T1000 (cell line): ENCODE data around the gene EPHB4.
"Not testable (repeated sequence)": the region's sequence is repeated elsewhere in the genome, so short reads cannot be mapped to it uniquely, and the experiment has no call there.

Source experiments
- DNase-seq: peaks from one replicate; lab custom pipeline; 2025; ENCODE audit warnings: mixed read lengths; lab: John Stamatoyannopoulos, UW

The EPHB4 gene

DNA sequence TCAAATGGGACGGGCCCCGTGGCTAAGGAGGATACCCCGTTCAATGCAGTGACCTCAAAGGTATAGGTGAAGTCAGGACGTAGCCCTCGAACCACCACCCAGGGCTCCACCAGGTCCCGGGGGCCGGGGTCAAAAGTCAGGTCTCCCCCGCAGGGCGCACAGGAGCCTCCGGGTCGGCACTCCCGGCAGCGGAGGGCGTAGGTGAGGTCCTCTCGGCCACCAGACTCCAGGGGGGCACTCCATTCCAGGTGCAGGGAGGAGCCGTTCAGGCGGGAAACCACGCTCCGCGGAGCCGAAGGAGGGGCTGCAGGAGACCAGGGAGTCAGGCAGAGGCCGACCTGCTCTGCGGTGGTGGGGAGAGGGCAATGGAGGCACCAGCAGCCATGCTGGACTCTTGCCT, 7.7 kb downstream of the EPHB4 start:
- no peak for DNase-seq

GRCh38 chr7:100818825-100819224, 8.5 kb downstream of the EPHB4 start:
- no peak for DNase-seq

GRCh38 chr7:100818366-100818765, 9.0 kb downstream of the EPHB4 start:
- no peak for DNase-seq

- DNase-seq = no peak
These were observed 10.2 kb downstream of the EPHB4 start for GRCh38 chr7:100817097-100817496.

DNA sequence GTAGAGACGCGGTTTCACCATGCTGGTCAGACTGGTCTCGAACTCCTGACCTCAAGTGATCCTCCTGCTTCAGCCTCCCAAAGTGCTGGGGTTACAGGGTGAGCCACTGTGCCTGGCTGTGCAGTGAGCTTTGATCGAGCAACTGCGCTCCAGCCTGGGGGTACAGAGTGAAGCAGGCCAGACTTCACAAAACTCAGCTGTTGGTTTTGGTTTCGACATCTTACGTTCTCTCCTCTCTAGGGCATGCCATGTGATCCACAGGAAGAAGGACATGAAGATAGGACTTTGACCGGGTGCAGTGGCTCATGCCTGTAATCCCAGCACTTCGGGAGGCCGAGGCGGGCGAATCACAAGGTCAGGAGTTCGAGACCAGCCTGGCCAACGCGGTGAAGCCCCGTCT, 10.8 kb downstream of the EPHB4 start:
- not testable (repeated sequence) for DNase-seq

DNA sequence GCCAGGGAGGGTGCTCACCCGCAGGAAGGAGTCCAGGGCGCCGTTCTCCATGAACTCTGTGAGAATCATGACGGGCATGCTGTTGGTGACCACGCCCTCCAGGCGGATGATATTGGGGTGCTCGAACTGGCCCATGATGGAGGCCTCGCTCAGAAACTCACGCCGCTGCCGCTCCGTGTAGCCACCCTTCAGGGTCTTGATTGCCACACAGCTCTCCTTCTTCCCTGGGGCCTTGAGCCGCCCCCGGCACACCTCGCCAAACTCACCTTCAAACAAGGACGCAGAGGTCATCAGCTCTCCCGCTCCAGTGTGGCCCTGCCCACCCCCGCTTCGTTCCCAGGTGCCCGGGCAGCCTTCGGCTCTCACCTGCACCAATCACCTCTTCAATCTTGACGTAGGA, 14.6 kb downstream of the EPHB4 start:
- DNase-seq = no peak

DNA sequence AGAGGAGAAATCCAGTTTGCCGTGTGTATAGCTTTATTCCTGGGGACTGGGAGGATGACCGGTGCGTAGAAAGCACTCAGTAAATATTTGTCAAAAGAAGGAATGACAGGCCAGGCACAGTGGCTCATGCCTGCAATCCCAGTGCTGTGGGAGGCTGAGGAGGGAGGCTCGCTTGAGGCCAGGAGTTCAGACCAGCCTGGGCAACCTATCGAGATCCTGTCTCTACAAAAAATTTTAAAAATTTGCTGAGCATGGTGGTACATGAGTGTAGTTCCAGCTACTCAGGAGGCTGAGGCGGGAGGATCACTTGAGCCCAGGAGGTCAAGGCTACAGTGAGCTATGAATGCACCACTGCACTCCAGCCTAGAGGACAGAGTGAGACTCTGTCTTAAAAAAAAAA, 15.8 kb downstream of the EPHB4 start:
- DNase-seq = no peak

DNA sequence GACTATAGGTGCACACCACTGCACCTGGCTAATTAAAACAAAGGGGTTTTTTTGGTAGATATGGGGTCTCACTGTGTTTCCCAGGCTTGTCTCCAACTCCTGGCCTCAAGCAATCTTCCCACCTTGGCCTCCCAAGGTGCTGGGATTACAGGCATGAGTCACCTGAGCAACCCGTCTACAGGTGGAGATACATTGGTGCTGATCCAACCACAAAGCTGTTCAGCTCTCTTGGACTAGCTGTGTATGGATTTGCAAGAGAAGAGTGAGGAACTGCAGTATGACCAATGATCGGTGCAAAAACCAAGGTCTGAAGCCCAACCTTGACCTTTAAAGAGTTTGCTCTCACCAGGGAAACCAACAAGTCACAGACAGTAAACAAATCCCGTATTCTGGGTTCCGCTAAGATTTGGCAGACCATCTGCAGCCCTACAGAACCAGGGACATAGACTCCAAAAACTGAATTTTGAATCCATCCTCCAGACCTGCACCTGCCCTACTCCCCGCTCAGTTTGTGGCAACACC, 18.9 kb downstream of the EPHB4 start:
- no peak for DNase-seq

DNA sequence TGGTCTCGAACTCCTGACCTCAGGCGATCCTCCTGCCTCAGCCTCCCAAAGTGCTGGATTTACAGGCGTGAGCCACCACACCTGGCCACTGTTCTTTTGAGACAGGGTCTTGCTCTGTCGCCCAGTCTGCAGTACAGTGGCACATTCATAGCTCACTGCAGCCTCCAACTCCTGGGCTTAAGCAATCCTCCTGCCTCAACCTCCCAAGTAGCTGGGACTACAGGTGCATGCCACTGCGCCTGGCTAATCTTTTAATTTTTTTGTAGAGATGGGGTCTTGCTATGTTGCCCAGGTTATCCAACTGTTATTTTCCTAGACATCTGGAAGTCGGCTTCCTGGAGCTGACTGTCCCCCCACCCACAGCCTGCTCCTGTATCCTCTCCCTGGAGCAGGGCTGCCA, 20.4 kb downstream of the EPHB4 start:
- not testable (repeated sequence) for DNase-seq

DNA sequence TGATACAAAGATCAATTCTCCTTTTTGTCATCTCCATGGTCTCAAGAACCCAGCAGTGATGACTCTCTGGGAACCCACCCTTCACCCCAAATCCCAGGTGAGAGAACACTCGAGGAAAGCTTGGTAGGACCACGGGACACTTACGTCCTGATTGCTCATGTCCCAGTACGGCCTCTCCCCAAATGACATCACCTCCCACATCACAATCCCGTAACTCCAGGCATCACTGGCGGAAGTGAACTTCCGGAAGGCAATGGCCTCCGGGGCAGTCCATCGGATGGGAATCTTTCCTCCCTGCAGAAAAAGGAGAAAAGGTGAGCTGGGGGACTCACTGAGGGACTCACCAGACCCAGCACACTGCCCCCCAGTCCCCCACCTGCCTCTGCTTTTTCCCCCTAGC, 21.0 kb downstream of the EPHB4 start:
- no peak for DNase-seq

DNA sequence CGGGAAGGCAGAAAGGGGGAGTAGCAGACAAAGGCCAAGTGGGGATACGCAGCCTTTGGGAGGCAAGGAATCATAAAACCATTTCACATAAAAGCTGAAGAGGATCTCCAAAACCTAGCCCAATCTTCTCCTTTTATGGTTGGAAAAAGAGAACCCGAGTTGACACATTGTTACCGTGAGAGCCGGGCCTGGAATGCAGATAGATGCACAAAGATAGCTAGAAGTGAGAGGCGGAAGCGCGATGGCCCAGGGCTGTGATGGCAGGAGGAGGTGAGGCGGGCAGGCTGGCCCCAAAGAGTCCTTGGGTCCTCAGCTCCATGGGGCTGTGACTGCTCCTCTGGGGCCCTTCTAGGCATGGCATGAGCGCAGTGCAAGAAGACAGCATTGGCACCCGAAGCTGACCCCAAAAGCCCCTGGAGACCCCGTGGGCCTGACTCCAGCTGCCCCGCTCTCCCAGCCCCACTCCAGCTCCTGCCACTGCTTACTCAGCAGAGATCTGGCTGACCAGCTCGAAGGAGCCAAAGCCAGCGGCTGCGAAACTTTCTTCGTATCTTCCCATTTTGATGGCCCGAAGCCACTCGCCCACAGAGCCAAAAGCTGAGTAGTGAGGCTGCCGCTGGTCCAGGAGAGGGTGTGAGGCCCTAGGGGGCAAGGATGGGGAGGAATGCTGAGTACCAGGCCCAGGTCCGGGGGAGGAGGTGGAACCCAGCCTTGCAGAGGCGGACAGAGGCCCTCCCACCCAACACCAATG, 22.5 kb downstream of the EPHB4 start:
- DNase-seq = no peak

- DNase-seq = peak; percentile 24
These were observed 23.7 kb downstream of the EPHB4 start for GRCh38 chr7:100803398-100804161.

- DNase-seq = no peak
These were observed 24.4 kb downstream of the EPHB4 start for GRCh38 chr7:100802951-100803350.

DNA sequence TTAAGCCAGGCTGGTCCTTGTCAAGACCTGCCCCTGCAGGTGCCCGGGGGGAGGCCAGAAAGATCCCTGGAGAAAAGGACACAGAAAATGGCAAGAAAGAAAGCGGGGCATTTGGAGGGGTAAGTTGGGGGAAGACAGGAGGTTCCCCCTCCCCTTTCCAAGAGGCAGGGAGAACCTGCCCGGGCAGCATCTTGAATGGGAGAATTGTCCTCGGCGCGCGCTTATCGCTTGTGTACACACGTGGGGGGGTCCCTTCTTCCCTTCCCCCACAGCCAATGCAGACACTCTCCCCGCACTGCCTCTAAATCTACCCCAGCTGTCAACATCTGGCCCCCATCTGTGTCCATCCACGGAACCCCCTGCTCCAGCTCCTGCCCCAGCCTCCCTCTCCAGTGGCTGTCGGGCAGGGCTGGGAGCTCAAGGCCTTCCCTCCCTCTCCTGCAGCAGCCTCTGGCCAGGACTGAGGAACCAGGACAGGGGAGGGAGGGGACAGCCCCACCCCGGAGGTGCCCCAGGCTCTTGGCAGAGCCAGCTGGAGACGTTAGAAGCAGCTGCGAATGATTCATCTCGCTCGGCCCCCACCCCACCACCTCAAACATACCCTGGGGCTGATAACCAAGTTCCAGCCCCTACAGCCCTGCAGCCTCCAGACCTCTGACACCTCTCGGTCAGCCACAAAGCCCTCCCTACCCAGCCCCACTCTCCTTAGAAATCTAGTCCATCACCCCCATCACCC, 25.3 kb downstream of the EPHB4 start:
- DNase-seq = peak; percentile 77

GRCh38 chr7:100799037-100799896, 28.1 kb downstream of the EPHB4 start:
- no peak for DNase-seq

DNA sequence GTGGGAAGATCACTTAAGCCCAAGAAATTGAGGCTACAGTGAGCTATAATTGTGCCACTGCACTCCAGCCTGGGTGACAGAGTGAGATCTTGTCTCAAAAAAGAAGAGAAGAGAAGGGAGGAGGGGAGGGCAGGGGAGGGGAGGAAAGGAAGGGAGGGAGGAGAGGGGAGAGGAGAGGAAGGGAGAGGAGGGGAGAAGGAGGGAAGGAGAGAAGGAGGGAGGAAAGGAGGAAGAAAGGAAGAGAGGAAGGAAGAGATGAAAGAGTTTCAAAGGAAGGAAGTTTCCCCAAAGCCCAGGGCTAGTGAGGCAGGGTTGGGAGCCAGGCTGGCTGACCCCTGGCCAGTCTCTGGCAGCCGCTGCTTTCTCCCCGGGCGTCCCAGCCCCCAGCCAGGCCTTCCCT, 32.6 kb downstream of the EPHB4 start:
- no peak for DNase-seq

DNA sequence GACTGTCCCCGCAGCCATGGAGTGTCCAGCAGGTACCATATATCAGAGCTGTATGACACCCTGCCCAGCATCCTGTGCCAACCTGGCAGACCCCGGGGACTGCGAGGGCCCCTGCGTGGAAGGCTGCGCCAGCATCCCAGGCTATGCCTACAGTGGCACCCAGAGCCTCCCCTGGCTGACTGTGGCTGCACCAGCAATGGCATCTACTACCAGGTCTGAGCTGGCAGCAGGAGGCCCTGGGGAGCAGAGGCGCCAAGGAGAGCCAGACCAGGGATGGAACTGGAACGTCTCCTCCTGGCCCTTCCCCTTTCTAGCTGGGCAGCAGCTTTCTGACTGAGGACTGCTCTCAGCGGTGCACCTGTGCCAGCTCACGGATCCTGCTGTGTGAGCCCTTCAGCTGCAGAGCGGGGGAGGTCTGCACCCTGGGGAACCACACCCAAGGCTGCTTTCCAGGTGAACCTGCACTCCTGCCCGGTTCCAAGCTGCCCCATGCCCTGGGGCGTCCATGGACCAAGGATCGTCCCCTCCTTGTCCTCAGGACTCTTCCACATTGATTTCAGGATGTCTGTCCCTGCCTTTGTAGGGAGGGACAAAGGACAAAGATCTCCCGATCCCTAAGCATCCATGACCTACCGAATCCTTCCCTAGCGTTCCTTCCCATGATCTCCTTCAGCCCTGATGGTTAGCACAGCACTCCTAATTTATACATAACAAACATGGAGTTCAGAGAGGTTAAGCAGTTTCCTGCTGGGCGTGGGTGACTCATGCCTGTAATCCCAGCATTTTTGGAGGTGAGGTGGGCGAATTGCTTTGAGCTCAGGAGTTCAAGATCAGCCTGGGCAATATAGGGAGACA, 33.3 kb downstream of the EPHB4 start:
- no peak for DNase-seq

- no peak for DNase-seq
These were observed 35.2 kb downstream of the EPHB4 start for GRCh38 chr7:100791881-100792666.

DNA sequence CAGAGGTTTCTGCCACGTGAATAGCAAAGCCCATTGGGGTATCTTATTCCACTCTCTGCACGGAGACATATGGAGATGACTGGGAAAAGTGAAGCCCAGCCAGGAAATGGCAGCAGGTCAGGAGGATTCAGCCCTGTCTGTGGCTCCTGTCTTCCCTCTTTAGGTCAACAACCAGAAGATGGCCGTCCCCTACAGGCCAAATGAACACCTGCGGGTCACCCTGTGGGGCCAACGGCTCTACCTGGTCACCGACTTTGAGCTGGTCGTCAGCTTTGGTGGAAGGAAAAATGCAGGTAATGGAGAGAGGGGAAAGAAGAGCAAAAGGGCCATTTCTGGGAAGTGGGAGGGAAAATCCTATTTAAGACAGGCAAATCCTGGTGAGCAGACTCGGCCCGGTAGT, 38.3 kb downstream of the EPHB4 start:
- no peak for DNase-seq

GRCh38 chr7:100786323-100786722, 41.0 kb downstream of the EPHB4 start:
- DNase-seq = no peak
